GM19023 (cell line): ENCODE data around the gene FSCB.
"Not testable (repeated sequence)": the region's sequence is repeated elsewhere in the genome, so short reads cannot be mapped to it uniquely, and the experiment has no call there.

Source experiments
- ATAC-seq: cut with Tn5 transposase; IDR thresholded peaks from one replicate; pipeline ENCODE4 v1.9.1; 2021; ENCODE audit warnings: mild to moderate bottlenecking, moderate library complexity; ENCODE audit not compliant: unreplicated experiment

The FSCB gene, protein sequence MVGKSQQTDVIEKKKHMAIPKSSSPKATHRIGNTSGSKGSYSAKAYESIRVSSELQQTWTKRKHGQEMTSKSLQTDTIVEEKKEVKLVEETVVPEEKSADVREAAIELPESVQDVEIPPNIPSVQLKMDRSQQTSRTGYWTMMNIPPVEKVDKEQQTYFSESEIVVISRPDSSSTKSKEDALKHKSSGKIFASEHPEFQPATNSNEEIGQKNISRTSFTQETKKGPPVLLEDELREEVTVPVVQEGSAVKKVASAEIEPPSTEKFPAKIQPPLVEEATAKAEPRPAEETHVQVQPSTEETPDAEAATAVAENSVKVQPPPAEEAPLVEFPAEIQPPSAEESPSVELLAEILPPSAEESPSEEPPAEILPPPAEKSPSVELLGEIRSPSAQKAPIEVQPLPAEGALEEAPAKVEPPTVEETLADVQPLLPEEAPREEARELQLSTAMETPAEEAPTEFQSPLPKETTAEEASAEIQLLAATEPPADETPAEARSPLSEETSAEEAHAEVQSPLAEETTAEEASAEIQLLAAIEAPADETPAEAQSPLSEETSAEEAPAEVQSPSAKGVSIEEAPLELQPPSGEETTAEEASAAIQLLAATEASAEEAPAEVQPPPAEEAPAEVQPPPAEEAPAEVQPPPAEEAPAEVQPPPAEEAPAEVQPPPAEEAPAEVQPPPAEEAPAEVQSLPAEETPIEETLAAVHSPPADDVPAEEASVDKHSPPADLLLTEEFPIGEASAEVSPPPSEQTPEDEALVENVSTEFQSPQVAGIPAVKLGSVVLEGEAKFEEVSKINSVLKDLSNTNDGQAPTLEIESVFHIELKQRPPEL

DNA sequence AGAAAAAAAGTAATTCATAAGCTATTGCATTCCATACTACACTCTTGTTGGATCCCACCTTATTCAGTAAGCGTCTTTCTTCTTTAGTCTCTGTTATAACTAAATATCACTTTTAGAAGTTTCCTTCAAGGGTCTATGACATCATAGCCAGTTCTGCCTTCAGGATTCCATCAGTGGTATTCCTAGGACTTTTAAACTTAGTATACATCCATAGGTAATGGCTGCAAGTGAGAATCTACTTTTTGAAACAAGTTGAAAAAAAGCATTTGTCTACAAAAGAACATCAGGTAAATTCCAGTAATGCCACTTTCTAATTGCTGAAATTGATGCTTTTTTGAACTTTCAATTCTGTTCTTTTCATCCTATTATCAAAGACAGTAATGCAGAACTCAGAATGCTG, at the start of gene FSCB:
Gene FSCB (minus strand): TSS at position 101 of the 400 bp plus-strand sequence. CDS start 296 bp downstream, outside the sequence.
- ATAC-seq, result no peak

DNA sequence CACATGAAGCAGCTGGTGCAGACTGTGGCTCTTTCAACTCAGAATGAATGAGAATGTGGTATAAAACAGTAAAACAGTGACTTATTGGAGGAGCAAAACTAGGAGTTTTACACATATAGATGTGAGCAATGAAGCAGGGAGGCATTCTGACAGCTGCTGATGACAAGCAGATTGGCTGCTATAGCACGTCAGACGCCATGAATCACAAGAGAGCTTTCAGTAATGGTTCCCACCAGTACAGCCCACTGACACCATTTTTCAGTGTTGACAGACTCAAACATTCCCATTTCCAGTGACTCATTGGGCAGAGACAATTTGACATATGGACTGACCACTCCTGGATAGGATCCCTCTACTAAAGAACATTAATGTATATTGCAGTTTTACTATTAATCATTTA, 24.6 kb upstream of the FSCB start:
- no peak for ATAC-seq

DNA sequence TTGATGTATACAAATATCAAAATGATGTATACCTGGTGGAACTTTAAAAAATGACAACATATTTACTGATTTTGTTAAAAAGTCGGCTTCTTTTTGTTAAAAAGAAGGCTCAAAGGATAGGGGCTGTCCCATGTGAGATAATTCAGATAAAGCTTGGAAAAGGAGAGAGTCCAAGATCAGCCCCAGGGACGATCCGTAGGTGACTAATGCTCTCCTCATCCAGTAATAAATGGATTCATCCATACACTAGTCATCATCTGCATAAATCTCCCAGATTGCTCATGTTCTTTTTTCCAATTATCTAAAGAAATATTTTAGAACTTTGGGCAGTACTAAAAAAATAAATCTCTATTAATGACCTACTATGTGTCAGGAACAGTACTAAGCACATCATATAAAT, 23.4 kb upstream of the FSCB start:
- no peak for ATAC-seq

DNA sequence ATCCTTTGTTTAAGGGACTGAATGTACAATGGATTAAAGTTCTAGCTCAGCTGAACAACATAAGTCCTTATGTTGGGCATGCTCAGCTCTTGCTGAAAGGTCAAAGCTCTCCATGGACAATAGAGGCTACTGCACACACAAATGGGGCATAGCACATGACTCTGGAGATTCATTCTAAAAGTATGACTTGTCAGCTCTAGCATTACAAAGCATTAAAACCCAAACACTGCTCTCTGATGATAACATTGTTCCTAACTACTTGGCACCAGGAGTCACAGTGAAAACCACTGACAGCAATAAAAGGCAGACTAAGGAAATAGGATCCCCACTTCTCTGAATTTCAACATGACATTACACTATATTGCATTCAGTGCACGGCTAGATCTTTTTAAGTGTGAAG, 21.9 kb upstream of the FSCB start:
- ATAC-seq, result no peak

DNA sequence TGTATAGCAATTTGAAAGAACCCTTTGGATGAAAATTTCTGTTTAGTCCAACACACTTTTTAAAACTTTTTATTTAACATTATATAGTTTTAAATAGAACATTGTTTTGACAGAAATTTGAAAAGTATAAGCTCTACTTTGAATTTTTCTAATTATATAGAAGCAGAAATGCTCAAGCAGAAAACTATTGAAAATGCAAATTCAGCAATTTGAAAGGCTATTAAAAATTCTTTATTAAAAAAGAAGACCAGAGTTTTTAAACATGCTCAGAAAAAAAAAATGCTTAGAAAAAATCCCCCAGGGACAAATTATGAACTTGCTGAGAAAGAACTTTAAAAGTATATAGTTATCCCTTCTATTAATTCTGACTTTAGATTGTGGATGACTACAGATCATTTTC, 21.1 kb upstream of the FSCB start:
- ATAC-seq, result no peak

DNA sequence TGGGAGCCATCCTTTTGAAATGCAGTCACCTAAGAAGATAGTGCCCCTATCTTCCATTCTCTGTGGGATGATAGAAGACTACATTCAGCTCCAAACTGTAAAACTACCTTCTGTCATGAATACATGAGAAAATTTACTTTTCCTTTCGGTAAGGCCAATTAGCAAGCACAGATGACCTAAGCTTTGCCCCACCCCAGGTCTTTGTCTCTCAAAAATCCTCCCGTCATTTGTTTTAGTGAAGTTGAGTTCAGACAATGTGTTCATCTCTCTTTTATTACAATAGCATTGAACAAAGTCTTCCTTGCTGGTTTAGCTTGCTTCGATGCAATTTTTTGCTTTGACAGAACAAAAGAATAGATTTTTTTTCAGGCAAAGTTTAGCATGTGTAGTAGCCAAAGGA, 18.2 kb upstream of the FSCB start:
- ATAC-seq, result no peak

DNA sequence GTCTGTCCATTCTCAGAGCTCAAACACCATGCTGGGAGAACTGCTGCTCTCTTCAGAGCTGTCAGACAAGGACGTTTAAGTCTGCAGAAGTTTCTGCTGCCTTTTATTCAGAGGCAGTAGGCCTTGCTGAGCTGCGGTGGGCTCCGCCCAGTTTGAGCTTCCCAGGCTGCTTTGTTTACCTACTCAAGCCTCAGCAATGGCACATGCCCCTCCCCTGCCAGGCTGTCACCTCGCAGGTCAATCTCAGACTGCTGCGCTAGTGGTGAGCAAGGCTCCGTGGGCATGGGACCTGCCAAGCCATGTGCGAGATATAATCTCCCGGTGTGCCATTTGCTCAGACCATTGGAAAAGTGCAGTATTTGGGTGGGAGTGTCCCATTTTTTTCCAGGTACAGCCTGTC, 8.6 kb upstream of the FSCB start:
- not testable (repeated sequence) for ATAC-seq

DNA sequence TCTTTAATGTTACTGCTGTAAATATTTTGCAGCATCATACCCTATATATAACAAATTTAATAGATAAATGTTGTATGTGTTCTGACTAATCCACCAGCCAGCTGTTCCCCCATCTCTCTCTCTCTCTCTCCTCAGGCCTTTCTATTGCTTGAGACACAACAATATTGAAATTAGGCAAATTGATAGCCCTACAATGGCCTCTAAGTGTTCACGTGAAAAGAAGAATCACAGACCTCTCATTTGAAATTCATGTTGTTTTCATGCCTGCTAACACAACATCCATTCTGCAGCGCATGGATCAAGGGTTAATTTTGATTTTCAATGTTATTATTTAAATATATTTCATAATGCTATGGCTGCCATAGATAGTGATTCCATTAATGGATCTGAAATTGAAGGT, 1.8 kb upstream of the FSCB start:
- ATAC-seq, result no peak

DNA sequence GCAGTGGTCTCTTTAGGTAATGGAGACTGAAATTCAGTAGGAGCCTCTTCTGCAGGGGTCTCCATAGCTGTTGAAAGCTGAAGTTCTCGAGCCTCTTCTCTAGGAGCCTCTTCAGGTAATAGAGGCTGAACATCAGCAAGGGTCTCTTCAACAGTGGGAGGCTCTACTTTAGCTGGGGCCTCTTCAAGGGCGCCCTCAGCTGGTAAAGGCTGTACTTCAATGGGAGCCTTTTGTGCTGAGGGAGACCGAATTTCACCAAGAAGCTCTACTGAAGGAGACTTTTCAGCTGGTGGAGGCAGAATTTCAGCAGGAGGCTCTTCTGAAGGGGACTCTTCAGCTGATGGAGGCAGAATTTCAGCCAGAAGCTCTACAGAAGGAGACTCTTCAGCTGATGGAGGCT, 1.5 kb downstream of the FSCB start:
- ATAC-seq, result no peak

DNA sequence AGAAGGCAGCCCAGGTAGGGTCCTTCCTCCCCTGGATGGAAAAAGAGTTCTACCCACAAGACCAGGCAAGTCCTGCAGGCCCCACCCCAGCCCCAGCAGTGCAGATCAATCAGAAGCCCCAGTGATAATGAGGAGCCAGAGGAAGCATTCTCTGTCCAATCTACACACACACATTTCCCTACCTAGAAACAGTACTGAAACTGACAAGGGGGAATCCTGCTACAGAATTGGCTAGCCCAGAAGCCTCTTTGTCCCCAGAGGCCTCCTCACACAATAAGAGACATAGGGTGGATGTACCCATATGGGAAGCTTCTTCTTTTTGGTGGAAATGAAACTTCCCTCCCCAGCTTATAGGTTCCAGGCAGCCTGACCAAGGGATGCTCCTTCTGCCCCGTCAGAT, 9.9 kb downstream of the FSCB start:
- ATAC-seq, result no peak

DNA sequence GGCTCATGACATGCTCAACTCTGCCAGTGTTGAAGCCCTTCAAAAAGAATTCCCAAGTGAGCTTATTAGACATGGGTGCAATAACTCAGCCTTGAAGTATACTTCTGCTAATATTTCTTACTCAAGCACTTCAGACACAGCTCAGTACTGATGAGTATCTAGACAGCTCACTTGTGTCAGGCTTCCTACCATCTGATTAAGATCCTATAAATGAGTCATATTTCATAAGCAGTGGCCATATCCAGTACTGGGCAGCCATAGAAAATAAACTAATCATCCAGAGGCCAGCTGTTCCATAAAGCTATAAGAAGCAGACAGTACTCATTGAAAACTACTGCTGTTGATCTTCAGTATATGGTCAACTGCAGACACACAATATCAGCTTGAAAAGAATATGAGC, 12.9 kb downstream of the FSCB start:
- no peak for ATAC-seq

DNA sequence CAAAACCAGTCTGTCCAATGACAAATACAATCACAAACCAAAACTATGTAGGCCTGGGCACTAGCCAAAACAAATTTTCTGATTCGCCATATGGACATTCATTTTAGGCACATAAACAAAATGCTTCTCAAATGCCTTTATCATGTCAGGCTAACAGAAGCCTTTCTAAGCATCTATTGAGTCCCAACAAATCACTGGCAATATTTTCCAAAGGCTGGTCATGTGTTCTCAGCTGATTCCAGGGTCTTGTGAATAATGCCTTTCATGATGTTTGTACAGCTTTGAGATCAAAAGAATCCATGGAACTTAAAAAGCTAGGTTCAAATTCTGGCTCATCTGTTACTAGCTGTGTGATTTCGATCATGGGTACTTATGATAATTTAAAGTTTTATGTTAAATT, 16.1 kb downstream of the FSCB start:
- no peak for ATAC-seq

DNA sequence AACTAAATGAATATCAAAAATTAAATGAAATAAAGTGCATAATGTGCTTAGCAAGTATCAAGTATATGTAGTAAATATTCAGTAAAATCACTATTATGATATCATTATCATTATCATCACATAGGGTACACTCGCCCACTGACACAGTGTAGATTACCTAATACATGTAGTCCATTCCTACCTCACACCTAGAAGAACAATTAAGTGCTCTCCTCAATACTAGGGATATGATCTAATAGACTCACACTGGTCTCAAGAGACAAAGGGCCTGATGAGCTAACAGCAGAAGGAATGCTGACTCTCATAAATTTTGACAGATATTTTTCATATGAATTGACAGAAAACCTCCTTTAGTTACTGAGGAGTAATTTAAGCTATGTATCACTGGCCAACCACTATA, 29.1 kb downstream of the FSCB start:
- no peak for ATAC-seq

DNA sequence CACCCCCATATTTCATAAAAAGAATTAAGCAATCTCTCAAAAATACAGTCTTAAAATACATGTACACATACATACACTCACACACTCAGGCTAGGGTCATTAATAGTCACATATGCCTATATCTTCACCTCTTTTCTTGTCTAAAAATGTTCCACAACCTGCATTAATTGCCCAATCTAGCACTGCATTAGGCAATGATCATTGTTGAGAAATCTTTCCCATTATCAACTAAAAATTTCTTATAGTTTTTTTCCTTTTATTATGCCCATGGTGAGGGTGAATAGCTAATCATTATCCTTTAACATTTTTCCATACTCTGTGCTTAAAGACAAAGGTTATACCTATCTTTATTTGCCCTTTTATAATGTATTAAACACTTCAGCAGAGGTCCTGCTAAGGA, 38.3 kb downstream of the FSCB start:
- ATAC-seq, result no peak

DNA sequence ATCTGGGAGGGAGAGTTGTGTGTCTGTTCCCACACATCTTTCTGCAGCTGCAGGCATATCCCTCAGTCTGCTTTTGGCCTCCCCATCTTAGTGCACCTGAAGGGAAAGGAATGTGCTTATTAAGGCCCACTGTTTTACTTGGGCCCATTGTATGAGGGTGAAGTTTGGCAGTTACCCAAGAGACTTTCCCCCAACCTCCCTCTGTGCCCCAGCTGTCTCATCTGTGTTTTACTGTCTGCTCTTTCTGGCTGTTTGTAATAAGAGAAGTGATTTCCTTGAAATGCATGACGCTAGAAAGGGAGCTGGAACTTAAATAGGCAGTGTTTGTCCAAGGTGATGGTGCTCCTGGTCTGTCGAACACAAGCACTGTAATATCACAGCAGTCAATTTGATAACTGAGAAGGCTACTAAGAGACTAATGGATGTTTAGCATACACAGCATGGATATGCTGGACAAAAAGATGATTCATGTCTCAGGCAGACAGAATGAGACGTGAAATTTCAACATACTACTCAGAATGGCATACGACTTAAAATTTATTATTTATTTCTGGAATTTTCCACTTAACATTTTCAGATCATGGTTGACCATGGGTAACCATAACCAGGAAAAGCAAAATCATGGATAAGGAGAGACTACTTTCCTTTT, 43.6 kb downstream of the FSCB start:
- no peak for ATAC-seq

DNA sequence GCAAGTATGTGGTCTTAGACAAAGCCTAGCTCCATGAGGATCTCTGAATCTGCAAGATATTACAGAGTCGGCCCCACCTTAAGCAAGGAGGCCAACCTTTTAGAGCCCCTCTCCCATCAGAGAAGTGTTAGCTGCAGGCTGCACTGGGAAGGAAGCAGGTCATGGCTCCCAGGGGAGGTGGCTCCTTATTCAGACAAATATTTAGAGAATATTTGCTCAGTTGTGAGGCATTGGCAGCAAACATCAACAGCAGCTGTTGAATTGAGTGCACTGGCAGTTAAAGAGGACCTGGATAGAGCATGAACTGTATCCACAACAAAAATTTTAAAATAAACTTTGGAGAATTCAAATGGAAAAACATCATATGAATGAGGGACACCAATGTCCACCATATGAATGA, 44.7 kb downstream of the FSCB start:
- no peak for ATAC-seq

DNA sequence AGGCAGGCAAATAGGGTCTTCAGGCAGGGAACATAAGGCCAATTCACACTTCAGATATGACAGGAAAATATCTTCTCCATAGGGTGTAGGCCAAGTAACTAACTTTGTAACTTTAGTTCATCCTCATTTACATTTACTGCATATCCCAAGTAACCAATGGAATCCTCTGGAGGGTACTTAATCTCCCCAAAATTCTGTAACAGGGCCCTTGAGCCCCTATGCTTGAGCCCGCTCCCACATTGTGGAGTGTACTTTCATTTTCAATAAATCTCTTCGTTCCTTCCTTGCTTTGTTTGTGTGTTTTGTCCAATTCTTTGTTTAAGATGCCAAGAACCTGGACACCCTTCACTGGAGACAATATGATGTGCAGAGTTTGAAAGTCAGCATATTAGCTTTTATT, 45.3 kb downstream of the FSCB start:
- no peak for ATAC-seq
